ENCODE measurements around the gene ZFYVE26.
"Not testable (repeated sequence)": the region's sequence is repeated elsewhere in the genome, so short reads cannot be mapped to it uniquely, and the experiment has no call there.

The ZFYVE26 gene

DNA sequence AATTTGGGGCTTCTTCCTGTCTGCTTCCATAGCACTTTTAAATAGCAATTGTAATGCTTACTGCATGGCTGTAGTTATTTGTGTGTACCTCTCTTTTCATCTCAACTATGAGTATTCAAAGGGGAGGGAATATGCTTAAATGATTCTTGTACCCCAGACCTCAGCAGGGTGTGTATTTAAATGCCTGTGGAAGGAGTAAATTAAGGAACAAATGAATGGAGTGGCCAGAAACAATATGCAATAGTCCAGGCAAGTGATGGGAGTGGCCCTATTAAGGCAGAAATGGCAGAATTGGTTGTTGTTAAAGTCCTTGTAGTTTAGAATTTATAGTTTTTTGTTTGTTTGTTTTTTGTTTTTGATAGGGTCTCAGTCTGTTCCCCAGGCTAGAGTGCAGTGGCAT is 4.7 kb upstream of the ZFYVE26 start:
- Histone ChIP-seq H3K4me1 (ENCODE audit: insufficient read depth, insufficient read length) (peaks cover 3% of the 10 kb centered on the region), H3K4me3 (ENCODE audit: insufficient read length, low read depth) (no peak overlapping the region), H3K9me3 (ENCODE audit: insufficient read depth, low read length) (no peaks in the 10 kb centered on the region), H3K27me3 (ENCODE audit: insufficient read depth, insufficient read length) (no peaks in the 10 kb centered on the region), H3K36me3 (ENCODE audit: insufficient read depth, insufficient read length, low read length) (peaks cover 9% of the 10 kb centered on the region), H3K9ac (ENCODE audit: insufficient read length, low read depth) (no peak overlapping the region)
- no peak for DNase-seq (ENCODE audit: low read depth, low spot score)
- TF ChIP-seq SUZ12 (IDR thresholded peaks at IDR 0.05; ENCODE audit: extremely low read depth, insufficient read depth, insufficient read length) (no peak), YY1 (IDR thresholded peaks at IDR 0.05; ENCODE audit: insufficient read depth, insufficient read length) (no peak), ZNF274 (IDR thresholded peaks at IDR 0.05; ENCODE audit: low read depth, low read length) (no peak)

DNA sequence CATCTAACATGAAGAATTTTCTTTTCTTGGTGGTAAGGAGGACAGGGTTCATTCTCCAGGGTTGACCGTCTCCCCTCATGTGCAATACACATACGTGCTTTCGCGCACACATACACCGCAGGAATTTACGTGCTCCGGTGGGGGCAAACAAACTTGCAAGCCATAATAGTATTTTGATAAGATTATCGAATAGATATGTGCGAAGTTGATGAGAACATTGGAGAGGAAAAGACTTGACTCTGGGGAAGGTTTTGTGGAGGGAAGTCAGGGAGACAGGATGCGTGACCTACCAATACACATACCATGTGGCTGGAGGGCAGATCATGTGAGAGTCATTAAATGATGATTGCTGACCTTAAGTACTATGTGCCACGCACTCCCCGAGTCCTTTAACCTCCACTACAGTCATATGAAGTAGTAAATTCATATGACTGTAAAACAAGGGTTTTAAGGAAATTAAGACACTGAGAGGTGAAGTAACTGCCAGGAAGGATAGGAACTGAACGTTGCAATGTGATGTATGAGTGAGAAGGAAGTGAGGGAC is 4.1 kb upstream of the ZFYVE26 start:
- Histone ChIP-seq H3K9me3 (ENCODE audit: insufficient read depth, low read length) (no peaks in the 10 kb centered on the region), H3K4me1 (ENCODE audit: insufficient read depth, insufficient read length) (peaks cover 4% of the 10 kb centered on the region), H3K27me3 (ENCODE audit: insufficient read depth, insufficient read length) (no peaks in the 10 kb centered on the region), H3K4me3 (ENCODE audit: insufficient read length, low read depth) (peak overlapping the region; percentile 84), H3K9ac (ENCODE audit: insufficient read length, low read depth) (peak overlapping the region; percentile 87), H3K36me3 (ENCODE audit: insufficient read depth, insufficient read length, low read length) (peaks cover 8% of the 10 kb centered on the region)
- no peak for TF ChIP-seq SUZ12 (IDR thresholded peaks at IDR 0.05; ENCODE audit: extremely low read depth, insufficient read depth, insufficient read length)
- no peak for DNase-seq (ENCODE audit: low read depth, low spot score)

DNA sequence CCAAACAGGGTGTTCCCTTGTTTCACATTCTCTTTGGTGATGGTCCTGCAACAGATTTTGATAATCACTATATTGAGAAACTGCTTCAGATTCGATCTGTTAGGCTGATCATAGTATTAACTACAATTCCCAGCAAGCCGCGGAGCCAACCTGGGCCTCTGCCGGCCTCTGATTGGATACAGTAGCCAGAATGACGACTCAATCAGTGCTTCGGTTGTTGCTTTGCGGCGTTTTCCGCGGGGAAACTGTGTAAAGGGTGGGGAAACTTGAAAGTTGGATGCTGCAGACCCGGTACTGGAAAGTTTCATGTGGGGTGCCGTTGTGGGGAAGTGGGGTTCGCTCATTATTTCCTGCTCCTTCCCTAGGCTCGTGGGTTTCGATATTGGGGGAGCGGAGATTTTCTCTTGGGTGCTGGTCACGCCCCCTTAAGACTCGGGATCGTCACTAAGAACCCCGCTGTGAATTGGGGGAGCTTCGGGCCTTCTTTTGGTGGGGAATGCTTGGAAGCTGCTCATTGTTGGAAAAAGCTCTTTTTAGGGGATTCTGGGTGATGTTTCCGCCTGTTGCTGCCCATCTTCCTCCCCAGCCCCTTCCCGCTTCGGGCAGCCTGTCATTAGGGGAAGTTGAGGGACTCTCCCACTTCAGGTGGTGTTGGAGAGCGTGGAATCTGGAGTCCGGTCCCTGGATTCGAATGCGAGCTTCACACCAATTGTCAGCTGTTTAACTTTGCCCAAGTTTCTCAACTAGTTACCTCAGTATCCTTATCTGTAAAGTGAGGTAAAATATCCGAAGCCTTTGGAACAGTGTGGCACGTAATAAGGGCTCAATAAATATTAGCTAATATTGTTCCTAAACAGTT is 3.4 kb upstream of the ZFYVE26 start, which contains the start of gene RAD51B:
Gene RAD51B, plus strand, starts transcription at position 217 of the 859 bp plus-strand sequence.
- H3K9ac ChIP-seq (ENCODE audit: insufficient read length, low read depth): peak within 1 kb of the TSS; percentile 87
- no peaks in the 10 kb centered on the region for H3K27me3 ChIP-seq (ENCODE audit: insufficient read depth, insufficient read length)
- peak; percentile 40 for DNase-seq (ENCODE audit: low read depth, low spot score)
- peaks cover 8% of the 10 kb centered on the region for H3K36me3 ChIP-seq (ENCODE audit: insufficient read depth, insufficient read length, low read length)
- TF ChIP-seq ZNF274 (IDR thresholded peaks at IDR 0.05; ENCODE audit: low read depth, low read length) (no peak), SUZ12 (IDR thresholded peaks at IDR 0.05; ENCODE audit: extremely low read depth, insufficient read depth, insufficient read length) (no peak), YY1 (IDR thresholded peaks at IDR 0.05; ENCODE audit: insufficient read depth, insufficient read length) (no peak)
- H3K9me3 ChIP-seq (ENCODE audit: insufficient read depth, low read length): no peaks in the 10 kb centered on the region
- H3K4me1 ChIP-seq (ENCODE audit: insufficient read depth, insufficient read length): peaks cover 5% of the 10 kb centered on the region
- peak within 1 kb of the TSS; percentile 84 for H3K4me3 ChIP-seq (ENCODE audit: insufficient read length, low read depth)

DNA sequence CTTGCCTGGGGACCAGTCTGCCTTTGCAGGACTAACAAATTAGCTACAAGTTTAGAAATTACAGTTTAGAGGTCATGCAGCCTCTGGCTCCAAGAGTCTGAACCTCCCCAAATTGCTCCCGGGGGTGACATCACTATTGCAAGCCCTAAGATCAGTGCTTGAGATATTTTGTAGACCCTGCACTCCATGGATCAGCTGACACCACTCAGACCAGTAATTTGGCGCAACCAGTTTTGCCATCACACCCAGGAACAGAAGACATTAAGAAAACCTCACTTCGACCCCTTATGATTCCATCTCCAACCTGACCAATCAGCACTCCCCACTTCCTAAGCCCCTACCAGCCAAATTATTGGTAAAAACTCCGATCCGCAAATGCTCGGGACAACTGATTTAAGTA is 2.1 kb upstream of the ZFYVE26 start:
- H3K4me3 ChIP-seq (ENCODE audit: insufficient read length, low read depth); H3K9ac ChIP-seq (ENCODE audit: insufficient read length, low read depth); H3K4me1 ChIP-seq (ENCODE audit: insufficient read depth, insufficient read length); H3K27me3 ChIP-seq (ENCODE audit: insufficient read depth, insufficient read length); H3K36me3 ChIP-seq (ENCODE audit: insufficient read depth, insufficient read length, low read length); DNase-seq (ENCODE audit: low read depth, low spot score); H3K9me3 ChIP-seq (ENCODE audit: insufficient read depth, low read length): not testable (repeated sequence)

DNA sequence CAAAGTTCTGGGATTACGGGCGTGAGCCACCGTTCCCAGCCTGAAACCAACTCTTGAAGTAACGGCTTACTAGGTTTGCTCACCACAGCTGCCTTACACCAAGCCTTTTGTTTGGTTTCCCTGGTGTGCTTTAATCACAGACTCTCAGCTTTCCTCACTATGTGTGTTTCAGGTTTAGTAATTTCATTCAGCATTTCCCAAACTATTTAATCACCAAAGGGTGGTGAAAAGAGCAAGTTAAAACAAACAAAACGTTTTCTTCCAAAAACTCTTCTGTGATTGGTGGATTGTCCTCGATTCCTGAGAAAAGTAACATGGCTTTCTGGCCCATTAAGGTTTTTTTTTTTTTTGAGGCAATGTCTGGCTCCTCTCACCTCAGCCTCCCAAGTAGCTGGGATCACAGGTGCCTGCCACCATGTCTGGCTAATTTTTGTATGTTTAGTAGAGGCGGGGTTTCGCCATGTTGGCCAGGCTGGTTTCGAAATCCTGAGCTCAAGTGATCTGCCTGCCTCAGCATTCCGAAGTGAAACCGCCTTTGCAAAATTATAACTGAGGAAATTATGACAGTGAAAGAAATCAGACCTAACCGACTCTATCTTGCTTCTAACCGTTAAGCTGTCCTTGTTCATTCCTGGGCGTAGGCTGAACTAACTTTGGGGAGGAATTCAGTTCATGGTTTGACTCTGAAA is 1.5 kb upstream of the ZFYVE26 start:
- Histone ChIP-seq H3K4me1 (ENCODE audit: insufficient read depth, insufficient read length) (peaks cover 5% of the 10 kb centered on the region), H3K9me3 (ENCODE audit: insufficient read depth, low read length) (no peaks in the 10 kb centered on the region), H3K27me3 (ENCODE audit: insufficient read depth, insufficient read length) (no peaks in the 10 kb centered on the region), H3K36me3 (ENCODE audit: insufficient read depth, insufficient read length, low read length) (peaks cover 13% of the 10 kb centered on the region), H3K4me3 (ENCODE audit: insufficient read length, low read depth) (no peak overlapping the region), H3K9ac (ENCODE audit: insufficient read length, low read depth) (no peak overlapping the region)
- TF ChIP-seq YY1 (IDR thresholded peaks at IDR 0.05; ENCODE audit: insufficient read depth, insufficient read length): no peak
- no peak for TF ChIP-seq SUZ12 (IDR thresholded peaks at IDR 0.05; ENCODE audit: extremely low read depth, insufficient read depth, insufficient read length)
- TF ChIP-seq ZNF274 (IDR thresholded peaks at IDR 0.05; ENCODE audit: low read depth, low read length): no peak
- no peak for DNase-seq (ENCODE audit: low read depth, low spot score)

DNA sequence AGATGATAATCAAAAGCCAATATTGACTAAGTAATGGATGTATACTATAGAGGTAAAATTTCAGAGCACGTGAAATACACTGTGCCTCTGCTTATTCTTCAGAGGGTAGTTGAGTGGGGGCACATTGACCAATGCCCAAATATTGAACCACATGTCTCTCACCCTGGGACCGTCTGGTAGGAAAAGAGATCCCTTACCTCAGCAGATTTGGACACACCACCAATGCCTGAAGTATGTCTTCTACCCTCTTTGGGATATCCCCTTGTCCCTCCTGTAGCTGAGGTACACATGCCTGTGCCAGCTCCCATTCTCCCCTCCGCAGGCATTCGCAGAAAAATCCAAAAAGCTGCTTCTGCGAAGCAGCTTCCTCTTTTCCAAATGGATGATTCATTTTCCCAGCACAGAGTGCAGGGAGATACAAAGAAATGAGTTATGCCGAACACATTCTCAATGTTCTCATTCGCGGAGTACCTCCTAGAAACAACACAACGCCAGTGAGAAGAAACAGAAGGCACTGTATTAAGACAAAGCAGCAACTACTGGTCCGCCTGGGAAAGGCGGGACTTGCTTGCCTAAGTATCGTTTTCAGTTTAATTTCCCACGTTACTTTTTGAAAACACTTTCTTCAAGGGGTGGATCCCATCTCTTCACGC is 691 bp downstream of the ZFYVE26 start:
- no peaks in the 10 kb centered on the region for H3K27me3 ChIP-seq (ENCODE audit: insufficient read depth, insufficient read length)
- peak overlapping the region; percentile 58 for H3K9ac ChIP-seq (ENCODE audit: insufficient read length, low read depth)
- H3K4me3 ChIP-seq (ENCODE audit: insufficient read length, low read depth): peak overlapping the region; percentile 65
- peaks cover 2% of the 10 kb centered on the region for H3K4me1 ChIP-seq (ENCODE audit: insufficient read depth, insufficient read length)
- DNase-seq (ENCODE audit: low read depth, low spot score): no peak
- TF ChIP-seq YY1 (IDR thresholded peaks at IDR 0.05; ENCODE audit: insufficient read depth, insufficient read length) (no peak), SUZ12 (IDR thresholded peaks at IDR 0.05; ENCODE audit: extremely low read depth, insufficient read depth, insufficient read length) (no peak), ZNF274 (IDR thresholded peaks at IDR 0.05; ENCODE audit: low read depth, low read length) (no peak)
- no peaks in the 10 kb centered on the region for H3K9me3 ChIP-seq (ENCODE audit: insufficient read depth, low read length)
- peaks cover 20% of the 10 kb centered on the region for H3K36me3 ChIP-seq (ENCODE audit: insufficient read depth, insufficient read length, low read length)

DNA sequence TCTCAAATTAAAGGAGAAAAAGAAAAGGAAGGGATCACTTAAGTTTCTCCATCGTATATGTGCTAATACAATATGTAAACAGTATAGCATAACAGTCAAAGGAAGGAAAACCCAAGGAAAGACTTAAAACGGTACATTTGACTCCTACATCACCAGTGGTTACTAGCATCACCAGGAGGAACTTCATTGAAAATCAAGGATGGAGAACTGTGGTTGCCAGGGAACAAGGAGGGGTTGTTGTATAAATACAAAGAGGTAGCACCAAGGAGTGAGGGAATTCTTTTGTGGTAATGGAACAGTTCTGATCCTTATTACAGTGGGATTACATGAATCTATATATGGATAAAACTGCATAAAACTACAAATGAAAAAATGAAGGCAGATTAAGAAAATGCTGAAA is 1.6 kb downstream of the ZFYVE26 start:
- no peak for DNase-seq (ENCODE audit: low read depth, low spot score)
- Histone ChIP-seq H3K9ac (ENCODE audit: insufficient read length, low read depth) (no peak overlapping the region), H3K4me3 (ENCODE audit: insufficient read length, low read depth) (no peak overlapping the region), H3K9me3 (ENCODE audit: insufficient read depth, low read length) (no peaks in the 10 kb centered on the region), H3K27me3 (ENCODE audit: insufficient read depth, insufficient read length) (no peaks in the 10 kb centered on the region), H3K36me3 (ENCODE audit: insufficient read depth, insufficient read length, low read length) (peaks cover 26% of the 10 kb centered on the region), H3K4me1 (ENCODE audit: insufficient read depth, insufficient read length) (peaks cover 2% of the 10 kb centered on the region)
- TF ChIP-seq ZNF274 (IDR thresholded peaks at IDR 0.05; ENCODE audit: low read depth, low read length) (no peak), YY1 (IDR thresholded peaks at IDR 0.05; ENCODE audit: insufficient read depth, insufficient read length) (no peak), SUZ12 (IDR thresholded peaks at IDR 0.05; ENCODE audit: extremely low read depth, insufficient read depth, insufficient read length) (no peak)
